Glutamatergic neuron (in vitro differentiated cells): ENCODE data around the gene NSMCE1. TPM values are rescaled to one million over a fixed set of nuclear protein-coding genes. Genes with fewer than 3 reads are reported as not detected.
"Not testable (repeated sequence)": the region's sequence is repeated elsewhere in the genome, so short reads cannot be mapped to it uniquely, and the experiment has no call there.

Source experiments
- DNase-seq: peaks from one replicate; pipeline ENCODE4 v3.0.0; 2022
- H3K27ac Mint-ChIP-seq: one replicate; pipeline ENCODE4 v1.8.0; 2020; ENCODE audit warnings: mild to moderate bottlenecking, mixed read lengths, inconsistent platforms; ENCODE audit not compliant: unreplicated experiment
- H3K27me3 Mint-ChIP-seq: one replicate; pipeline ENCODE4 v1.8.0; 2020; ENCODE audit warnings: mild to moderate bottlenecking, moderate library complexity, mixed read lengths, inconsistent platforms; ENCODE audit not compliant: unreplicated experiment
- H3K36me3 Mint-ChIP-seq: one replicate; pipeline ENCODE4 v1.8.0; 2020; ENCODE audit warnings: mild to moderate bottlenecking, mixed read lengths, inconsistent platforms; ENCODE audit not compliant: unreplicated experiment
- H3K4me1 Mint-ChIP-seq: one replicate; pipeline ENCODE4 v1.8.0; 2020; ENCODE audit warnings: mild to moderate bottlenecking, low read depth, mixed read lengths, inconsistent platforms; ENCODE audit not compliant: unreplicated experiment
- H3K4me3 Mint-ChIP-seq: one replicate; pipeline ENCODE4 v1.8.0; 2020; ENCODE audit warnings: mild to moderate bottlenecking, mixed read lengths, inconsistent platforms; ENCODE audit not compliant: unreplicated experiment
- H3K9me3 Mint-ChIP-seq: one replicate; pipeline ENCODE4 v1.8.0; 2020; ENCODE audit warnings: mild to moderate bottlenecking, moderate library complexity, mixed read lengths, inconsistent platforms; ENCODE audit not compliant: unreplicated experiment
- total RNA-seq: library from RNA; stranded (reverse); fragmentation: NEBNext Ultra II Directional; extraction: Animal tissue kit (Norgen Biotek cat#: 25700); gene quantifications from one replicate; pipeline ENCODE4 v1.2.1, GENCODE V29; 2021; ENCODE audit not compliant: unreplicated experiment
- TF ChIP-seq, protein P1 (sequence below): fragments of 200-600 bp; sonication (generic); IDR thresholded peaks from one replicate; pipeline ENCODE4 v1.5.0; 2021; ENCODE audit not compliant: partially characterized antibody, unreplicated experiment

The NSMCE1 gene
- total RNA-seq, 1 donor from 2014 or later: 32.7 TPM

GRCh38 chr16:27273330-27273669 is 4.7 kb upstream of the NSMCE1 start:
- peaks cover 2% of the 10 kb centered on the region for H3K27me3 Mint-ChIP-seq

GRCh38 chr16:27272697-27273096 is 4.1 kb upstream of the NSMCE1 start:
- not testable (repeated sequence) for H3K4me3 Mint-ChIP-seq, H3K9me3 Mint-ChIP-seq, H3K4me1 Mint-ChIP-seq, H3K36me3 Mint-ChIP-seq, H3K27me3 Mint-ChIP-seq, H3K27ac Mint-ChIP-seq, DNase-seq

More at GRCh38 chr16:27273330-27273669, 4.7 kb upstream of the NSMCE1 start:
- H3K36me3 Mint-ChIP-seq: no peaks in the 10 kb centered on the region
- DNase-seq: no peak
- no peak overlapping the region for H3K4me3 Mint-ChIP-seq
- no peak overlapping the region for H3K27ac Mint-ChIP-seq
- no peaks in the 10 kb centered on the region for H3K4me1 Mint-ChIP-seq
- TF ChIP-seq, protein P1, sequence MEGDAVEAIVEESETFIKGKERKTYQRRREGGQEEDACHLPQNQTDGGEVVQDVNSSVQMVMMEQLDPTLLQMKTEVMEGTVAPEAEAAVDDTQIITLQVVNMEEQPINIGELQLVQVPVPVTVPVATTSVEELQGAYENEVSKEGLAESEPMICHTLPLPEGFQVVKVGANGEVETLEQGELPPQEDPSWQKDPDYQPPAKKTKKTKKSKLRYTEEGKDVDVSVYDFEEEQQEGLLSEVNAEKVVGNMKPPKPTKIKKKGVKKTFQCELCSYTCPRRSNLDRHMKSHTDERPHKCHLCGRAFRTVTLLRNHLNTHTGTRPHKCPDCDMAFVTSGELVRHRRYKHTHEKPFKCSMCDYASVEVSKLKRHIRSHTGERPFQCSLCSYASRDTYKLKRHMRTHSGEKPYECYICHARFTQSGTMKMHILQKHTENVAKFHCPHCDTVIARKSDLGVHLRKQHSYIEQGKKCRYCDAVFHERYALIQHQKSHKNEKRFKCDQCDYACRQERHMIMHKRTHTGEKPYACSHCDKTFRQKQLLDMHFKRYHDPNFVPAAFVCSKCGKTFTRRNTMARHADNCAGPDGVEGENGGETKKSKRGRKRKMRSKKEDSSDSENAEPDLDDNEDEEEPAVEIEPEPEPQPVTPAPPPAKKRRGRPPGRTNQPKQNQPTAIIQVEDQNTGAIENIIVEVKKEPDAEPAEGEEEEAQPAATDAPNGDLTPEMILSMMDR: no peak
- H3K9me3 Mint-ChIP-seq: peaks cover 2% of the 10 kb centered on the region

- TF ChIP-seq, protein P1: no peak
- Mint-ChIP-seq H3K4me3 (no peak overlapping the region), H3K4me1 (no peaks in the 10 kb centered on the region), H3K27me3 (peaks cover 2% of the 10 kb centered on the region), H3K27ac (no peak overlapping the region), H3K36me3 (no peaks in the 10 kb centered on the region), H3K9me3 (peaks cover 3% of the 10 kb centered on the region)
- DNase-seq: no peak
These were observed 3.5 kb upstream of the NSMCE1 start for GRCh38 chr16:27272076-27272475.

DNA sequence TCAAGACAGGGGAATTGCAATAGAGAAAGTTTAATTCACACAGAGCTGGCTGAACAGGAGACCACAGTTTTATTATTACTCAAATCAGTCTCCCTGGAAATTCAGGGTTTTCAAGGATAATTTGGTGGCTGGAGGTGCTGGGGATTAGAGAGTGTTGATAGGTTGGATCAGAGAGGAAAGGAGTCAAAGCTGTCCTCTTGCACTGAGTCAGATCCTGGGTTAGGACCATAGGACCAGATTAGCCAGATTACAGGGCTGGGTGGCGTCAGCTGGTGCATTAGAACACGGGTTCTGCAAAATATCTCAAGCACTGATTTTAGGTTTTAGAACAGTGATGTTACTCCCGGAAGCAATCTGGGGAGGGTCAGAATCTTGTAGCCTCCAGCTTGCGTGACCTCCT is 1.8 kb upstream of the NSMCE1 start:
- Mint-ChIP-seq H3K4me1 (no peaks in the 10 kb centered on the region), H3K9me3 (peaks cover 3% of the 10 kb centered on the region), H3K4me3 (no peak overlapping the region), H3K36me3 (no peaks in the 10 kb centered on the region), H3K27ac (no peak overlapping the region), H3K27me3 (peaks cover 2% of the 10 kb centered on the region)
- TF ChIP-seq, protein P1: no peak
- no peak for DNase-seq

- no peaks in the 10 kb centered on the region for H3K36me3 Mint-ChIP-seq
- no peak for DNase-seq
These were observed 953 bp upstream of the NSMCE1 start for GRCh38 chr16:27269300-27270150.

More at GRCh38 chr16:27269300-27270150, 953 bp upstream of the NSMCE1 start:
- Mint-ChIP-seq H3K4me3 (peak overlapping the region; percentile 93), H3K4me1 (no peaks in the 10 kb centered on the region), H3K9me3 (peaks cover 3% of the 10 kb centered on the region), H3K27ac (no peak overlapping the region), H3K27me3 (peaks cover 2% of the 10 kb centered on the region)
- TF ChIP-seq, protein P1: no peak
